HG02938 (cell line): Measurements from ENCODE around the gene MOCS3.
A peak's percentile ranks its signal among the peaks of the same experiment; 100 is the strongest.

Source experiments
- ATAC-seq: cut with Tn5 transposase; IDR thresholded peaks from one replicate; pipeline ENCODE4 v1.9.1; 2021; ENCODE audit warnings: mild to moderate bottlenecking, moderate library complexity; ENCODE audit not compliant: unreplicated experiment

MOCS3 gene

GRCh38 chr20:50958615-50959542 lies at the start of gene MOCS3:
Gene MOCS3, plus strand, starts transcription at chr20:50958818. Its CDS starts 25 bp downstream, at chr20:50958843.
- peak; percentile 68 for ATAC-seq

- no peak for ATAC-seq
Measured at GRCh38 chr20:50909413-50909812, 49.2 kb upstream of the MOCS3 start.

- ATAC-seq = peak; percentile 5
Measured at GRCh38 chr20:50911030-50911429, 47.6 kb upstream of the MOCS3 start.

GRCh38 chr20:50911716-50912115 lies 46.9 kb upstream of the MOCS3 start:
- peak; percentile 45 for ATAC-seq

- ATAC-seq = no peak
Measured at GRCh38 chr20:50913690-50914375, 44.8 kb upstream of the MOCS3 start.

GRCh38 chr20:50915424-50915823 lies 43.2 kb upstream of the MOCS3 start:
- ATAC-seq = no peak

- no peak for ATAC-seq
Measured at GRCh38 chr20:50916257-50916656, 42.4 kb upstream of the MOCS3 start.

GRCh38 chr20:50916934-50917333 lies 41.7 kb upstream of the MOCS3 start:
- no peak for ATAC-seq

- ATAC-seq = no peak
Measured at GRCh38 chr20:50918403-50918802, 40.2 kb upstream of the MOCS3 start.

- no peak for ATAC-seq
Measured at GRCh38 chr20:50919567-50919966, 39.1 kb upstream of the MOCS3 start.

GRCh38 chr20:50920997-50921396 lies 37.6 kb upstream of the MOCS3 start:
- no peak for ATAC-seq

- ATAC-seq = no peak
Measured at GRCh38 chr20:50921803-50922501, 36.7 kb upstream of the MOCS3 start.

GRCh38 chr20:50924261-50924920 lies 34.2 kb upstream of the MOCS3 start:
- ATAC-seq = no peak

- ATAC-seq = no peak
Measured at GRCh38 chr20:50926530-50926929, 32.1 kb upstream of the MOCS3 start.

- no peak for ATAC-seq
Measured at GRCh38 chr20:50928469-50928868, 30.1 kb upstream of the MOCS3 start.

- ATAC-seq = peak; percentile 58
Measured at GRCh38 chr20:50929299-50930138, 29.1 kb upstream of the MOCS3 start.

- peak; percentile 2 for ATAC-seq
Measured at GRCh38 chr20:50930139-50930975, 28.3 kb upstream of the MOCS3 start.

GRCh38 chr20:50930976-50931305 lies 27.7 kb upstream of the MOCS3 start:
- peak; percentile 16 for ATAC-seq

- peak; percentile 53 for ATAC-seq
Measured at GRCh38 chr20:50931306-50932015, 27.2 kb upstream of the MOCS3 start, which contains the start of gene ADNP. Gene ADNP, minus strand, starts transcription at chr20:50931437. Its CDS starts 27,441 bp downstream, at chr20:50903996.
